Activated T-cell treated with anti-CD3 and anti-CD28 coated beads, Interleukin-2, amount 50 U/mL, for 24 hours (primary cell): Measurements from ENCODE around the gene CD300LB.
"Not testable (repeated sequence)": the region's sequence is repeated elsewhere in the genome, so short reads cannot be mapped to it uniquely, and the experiment has no call there.

Experiments
- DNase-seq: peaks from one replicate; pipeline ENCODE4 v3.0.0-alpha.2; 2020
- H3K27ac Mint-ChIP-seq: 2 replicates; pipeline ENCODE4 v1.8.0; 2020; ENCODE audit warnings: mild to moderate bottlenecking, mixed read lengths
- H3K27me3 Mint-ChIP-seq: 2 replicates; pipeline ENCODE4 v1.8.0; 2020; ENCODE audit warnings: mixed read lengths
- H3K36me3 Mint-ChIP-seq: 2 replicates; pipeline ENCODE4 v1.8.0; 2020; ENCODE audit warnings: low read depth, mixed read lengths
- H3K4me1 Mint-ChIP-seq: 2 replicates; pipeline ENCODE4 v1.8.0; 2020; ENCODE audit warnings: low read depth, mixed read lengths
- H3K4me3 Mint-ChIP-seq: 2 replicates; pipeline ENCODE4 v1.8.0; 2020; ENCODE audit warnings: mild to moderate bottlenecking, moderate library complexity, mixed read lengths
- H3K9me3 Mint-ChIP-seq: 2 replicates; pipeline ENCODE4 v1.8.0; 2020; ENCODE audit warnings: mixed read lengths

CD300LB gene

DNA sequence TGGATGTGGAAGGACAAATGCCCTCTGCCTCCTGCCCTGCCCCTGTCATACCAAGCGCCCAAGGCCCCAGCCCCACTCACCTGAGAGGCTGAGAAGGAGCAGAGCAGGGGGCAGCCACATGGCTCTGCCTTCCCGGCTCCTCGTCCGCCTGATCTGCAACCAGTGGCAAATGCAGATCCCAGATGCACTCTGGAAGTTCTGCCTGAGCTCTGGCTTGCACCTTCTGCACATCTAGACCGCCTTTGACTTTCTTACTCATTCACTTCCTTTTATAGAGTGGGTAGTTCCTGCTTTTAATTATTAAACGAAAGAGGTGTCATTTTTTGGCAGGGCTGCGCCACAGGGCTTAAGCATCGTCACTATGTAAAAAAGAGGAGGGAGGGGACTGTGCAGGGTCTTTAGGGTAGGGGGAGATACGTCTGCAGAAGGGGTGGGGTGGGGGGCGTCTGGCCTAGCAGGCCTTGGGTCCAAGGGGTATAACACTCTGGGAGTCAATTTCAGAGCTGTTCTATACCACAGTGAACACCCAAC is at the start of gene CD300LB:
CD300LB (minus strand) TSS at position 245 of the 531 bp plus-strand sequence; CDS start at position 120, 125 bp downstream.
- no peak within 1 kb of the TSS for H3K27ac Mint-ChIP-seq
- peaks cover 4% of the 10 kb centered on the region for H3K4me1 Mint-ChIP-seq
- peak; percentile 8 for DNase-seq
- no peaks in the 10 kb centered on the region for H3K36me3 Mint-ChIP-seq
- H3K4me3 Mint-ChIP-seq, result no peak within 1 kb of the TSS
- no peaks in the 10 kb centered on the region for H3K9me3 Mint-ChIP-seq
- H3K27me3 Mint-ChIP-seq, result peaks cover 45% of the 10 kb centered on the region

DNA sequence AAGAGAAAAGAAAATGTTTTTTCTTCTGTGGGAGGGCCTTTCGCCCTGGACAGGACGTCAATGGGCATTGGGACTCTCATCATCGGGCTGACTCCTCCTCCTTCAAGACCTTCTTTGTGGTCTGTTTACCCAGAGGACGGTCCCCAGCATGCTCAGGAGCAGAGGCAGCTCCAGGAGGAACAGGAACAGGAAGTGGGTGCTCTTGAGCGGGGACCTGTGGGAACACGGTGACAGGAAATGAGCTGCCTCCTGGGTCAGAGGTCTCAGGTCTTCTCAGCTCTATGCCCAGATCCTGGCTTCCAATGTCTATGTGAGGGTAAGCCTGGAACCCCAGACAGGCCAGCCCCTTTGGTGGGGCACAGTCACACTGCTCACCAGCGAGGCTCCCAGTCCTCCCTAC is 48.6 kb upstream of the CD300LB start:
- Mint-ChIP-seq H3K4me3 (no peak overlapping the region), H3K9me3 (no peaks in the 10 kb centered on the region), H3K36me3 (no peaks in the 10 kb centered on the region), H3K4me1 (peaks cover 6% of the 10 kb centered on the region), H3K27me3 (peaks cover 5% of the 10 kb centered on the region), H3K27ac (no peak overlapping the region)
- DNase-seq, result no peak

DNA sequence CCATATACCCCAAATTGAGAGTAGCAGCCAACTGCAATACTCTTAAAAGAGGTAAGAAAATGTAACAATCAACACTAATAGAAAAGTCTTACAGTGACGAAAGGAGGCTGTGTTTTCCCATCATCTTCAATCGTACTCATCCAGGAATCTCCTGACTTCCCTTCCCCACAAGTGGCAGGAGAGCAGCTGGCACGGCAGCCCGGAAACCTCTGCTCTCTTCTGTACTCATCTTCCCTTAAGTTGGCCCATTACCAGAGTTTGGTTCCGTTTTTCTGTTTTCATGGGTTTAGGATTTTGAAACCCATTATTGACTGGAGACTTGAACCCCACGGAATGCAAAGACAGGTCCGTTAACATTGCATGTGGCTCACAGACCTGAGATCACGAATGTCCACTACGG is 47.7 kb upstream of the CD300LB start:
- peaks cover 7% of the 10 kb centered on the region for H3K27me3 Mint-ChIP-seq
- no peak overlapping the region for H3K4me3 Mint-ChIP-seq
- no peak overlapping the region for H3K27ac Mint-ChIP-seq

DNA sequence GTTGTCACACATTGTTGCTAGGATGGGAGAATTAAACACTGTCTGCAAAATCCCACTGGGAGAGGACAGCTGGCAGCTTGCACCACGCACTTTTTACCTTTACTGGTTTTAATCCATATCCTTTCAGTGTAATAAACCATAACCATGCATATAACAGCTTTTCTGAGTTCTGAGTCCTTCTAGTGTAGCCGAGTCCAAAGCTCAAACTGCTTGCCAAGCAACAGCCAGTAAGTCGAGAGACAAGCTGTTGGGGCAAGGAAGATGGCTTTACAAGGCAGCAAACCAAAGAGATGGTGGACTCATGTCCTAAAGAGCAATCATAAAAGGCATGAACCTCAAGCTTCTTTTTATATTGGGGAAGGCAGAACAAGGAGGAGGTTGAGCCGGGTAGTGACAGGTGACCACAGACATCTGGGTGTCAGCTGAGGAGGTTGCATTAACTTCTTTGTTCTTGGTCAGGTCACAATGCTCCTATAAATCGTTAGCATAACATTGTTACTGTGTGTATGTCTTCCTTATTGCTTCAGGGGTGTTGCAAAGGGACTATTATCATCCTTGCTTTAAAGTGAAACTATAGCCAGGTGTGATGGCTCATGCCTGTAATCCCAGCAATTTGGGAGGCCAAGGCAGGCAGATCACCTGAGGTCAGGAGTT is 43.3 kb upstream of the CD300LB start:
- H3K27me3 Mint-ChIP-seq, result peaks cover 14% of the 10 kb centered on the region
- no peaks in the 10 kb centered on the region for H3K9me3 Mint-ChIP-seq
- H3K4me3 Mint-ChIP-seq, result no peak overlapping the region
- peaks cover 9% of the 10 kb centered on the region for H3K4me1 Mint-ChIP-seq
- no peak overlapping the region for H3K27ac Mint-ChIP-seq
- no peak for DNase-seq
- no peaks in the 10 kb centered on the region for H3K36me3 Mint-ChIP-seq

More for the DNA sequence above, 47.7 kb upstream of the CD300LB start:
- no peaks in the 10 kb centered on the region for H3K9me3 Mint-ChIP-seq
- no peaks in the 10 kb centered on the region for H3K36me3 Mint-ChIP-seq
- no peak for DNase-seq
- H3K4me1 Mint-ChIP-seq, result peaks cover 6% of the 10 kb centered on the region

DNA sequence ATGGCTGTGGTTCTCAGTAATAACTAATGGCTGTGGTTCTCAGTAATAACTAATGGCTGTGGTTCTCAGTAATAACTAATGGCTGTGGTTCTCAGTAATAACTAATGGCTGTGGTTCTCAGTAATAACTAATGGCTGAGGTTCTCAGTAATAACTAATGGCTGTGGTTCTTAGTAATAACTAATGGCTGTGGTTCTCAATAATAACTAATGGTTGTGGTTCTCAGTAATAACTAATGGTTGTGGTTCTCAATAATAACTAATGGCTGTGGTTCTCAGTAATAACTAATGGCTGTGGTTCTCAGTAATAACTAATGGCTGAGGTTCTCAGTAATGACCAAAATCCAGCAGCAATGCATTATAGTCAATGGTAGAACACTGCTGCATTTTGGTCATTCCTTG is 42.4 kb upstream of the CD300LB start:
- H3K36me3 Mint-ChIP-seq, H3K4me3 Mint-ChIP-seq: not testable (repeated sequence)

DNA sequence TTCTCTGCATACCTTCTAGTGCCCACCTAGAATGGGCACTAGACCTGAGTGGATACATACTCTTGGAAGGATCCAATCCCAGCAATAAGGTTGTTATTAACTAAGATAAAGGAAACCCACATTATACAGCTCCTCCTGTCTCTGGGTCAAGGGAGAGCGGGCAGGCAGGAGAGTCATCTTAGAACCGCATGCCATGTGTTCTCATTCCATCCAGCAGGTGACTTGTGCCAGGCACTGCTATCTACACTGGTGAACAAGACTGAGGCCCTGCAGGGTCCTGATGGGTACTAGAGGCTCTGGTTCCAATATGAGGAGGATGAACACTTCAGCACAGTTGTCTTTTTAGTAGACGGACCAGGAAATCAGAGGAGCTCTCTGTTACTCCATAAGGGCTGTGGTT is 41.9 kb upstream of the CD300LB start:
- DNase-seq, result no peak
- no peak overlapping the region for H3K27ac Mint-ChIP-seq
- no peak overlapping the region for H3K4me3 Mint-ChIP-seq
- H3K9me3 Mint-ChIP-seq, result no peaks in the 10 kb centered on the region
- no peaks in the 10 kb centered on the region for H3K36me3 Mint-ChIP-seq
- peaks cover 25% of the 10 kb centered on the region for H3K27me3 Mint-ChIP-seq
- H3K4me1 Mint-ChIP-seq, result peaks cover 19% of the 10 kb centered on the region

More for the DNA sequence above, 42.4 kb upstream of the CD300LB start:
- Mint-ChIP-seq H3K27me3 (peaks cover 20% of the 10 kb centered on the region), H3K4me1 (peaks cover 19% of the 10 kb centered on the region)
- H3K9me3 Mint-ChIP-seq, H3K27ac Mint-ChIP-seq, DNase-seq: not testable (repeated sequence)

DNA sequence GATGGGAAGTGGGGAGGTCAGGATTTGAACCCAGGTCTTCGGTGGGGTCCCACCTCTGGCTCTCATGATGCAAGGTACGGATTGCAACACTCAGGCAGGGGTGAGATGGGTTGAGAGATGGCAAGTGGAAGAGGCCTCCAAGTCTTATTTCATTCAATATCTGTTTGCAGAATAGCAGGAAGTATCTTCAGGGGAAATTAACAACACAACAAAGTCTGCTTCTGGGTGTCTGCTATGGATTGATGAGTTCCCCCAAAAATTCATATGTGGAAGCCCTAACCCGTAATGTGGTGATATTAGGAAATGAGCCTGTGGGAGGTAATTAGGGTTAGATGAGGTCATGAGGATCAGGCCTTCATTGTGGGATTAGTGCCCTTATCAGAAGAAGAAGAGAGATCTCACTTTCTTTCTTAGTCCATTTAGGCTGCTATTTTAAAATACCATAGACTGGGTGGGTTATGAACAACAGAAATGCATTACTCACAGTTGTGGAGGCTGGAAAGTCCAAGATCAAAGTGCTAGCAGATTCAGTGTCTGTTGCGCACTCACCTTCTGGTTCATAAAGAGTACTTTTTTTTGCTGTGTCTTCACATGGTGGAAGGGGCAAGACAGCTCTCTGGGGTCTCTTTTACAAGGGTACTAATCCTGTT is 40.5 kb upstream of the CD300LB start:
- Mint-ChIP-seq H3K4me1 (peaks cover 19% of the 10 kb centered on the region), H3K27ac (no peak overlapping the region), H3K36me3 (no peaks in the 10 kb centered on the region), H3K4me3 (no peak overlapping the region), H3K9me3 (no peaks in the 10 kb centered on the region), H3K27me3 (peaks cover 33% of the 10 kb centered on the region)
- DNase-seq, result no peak

DNA sequence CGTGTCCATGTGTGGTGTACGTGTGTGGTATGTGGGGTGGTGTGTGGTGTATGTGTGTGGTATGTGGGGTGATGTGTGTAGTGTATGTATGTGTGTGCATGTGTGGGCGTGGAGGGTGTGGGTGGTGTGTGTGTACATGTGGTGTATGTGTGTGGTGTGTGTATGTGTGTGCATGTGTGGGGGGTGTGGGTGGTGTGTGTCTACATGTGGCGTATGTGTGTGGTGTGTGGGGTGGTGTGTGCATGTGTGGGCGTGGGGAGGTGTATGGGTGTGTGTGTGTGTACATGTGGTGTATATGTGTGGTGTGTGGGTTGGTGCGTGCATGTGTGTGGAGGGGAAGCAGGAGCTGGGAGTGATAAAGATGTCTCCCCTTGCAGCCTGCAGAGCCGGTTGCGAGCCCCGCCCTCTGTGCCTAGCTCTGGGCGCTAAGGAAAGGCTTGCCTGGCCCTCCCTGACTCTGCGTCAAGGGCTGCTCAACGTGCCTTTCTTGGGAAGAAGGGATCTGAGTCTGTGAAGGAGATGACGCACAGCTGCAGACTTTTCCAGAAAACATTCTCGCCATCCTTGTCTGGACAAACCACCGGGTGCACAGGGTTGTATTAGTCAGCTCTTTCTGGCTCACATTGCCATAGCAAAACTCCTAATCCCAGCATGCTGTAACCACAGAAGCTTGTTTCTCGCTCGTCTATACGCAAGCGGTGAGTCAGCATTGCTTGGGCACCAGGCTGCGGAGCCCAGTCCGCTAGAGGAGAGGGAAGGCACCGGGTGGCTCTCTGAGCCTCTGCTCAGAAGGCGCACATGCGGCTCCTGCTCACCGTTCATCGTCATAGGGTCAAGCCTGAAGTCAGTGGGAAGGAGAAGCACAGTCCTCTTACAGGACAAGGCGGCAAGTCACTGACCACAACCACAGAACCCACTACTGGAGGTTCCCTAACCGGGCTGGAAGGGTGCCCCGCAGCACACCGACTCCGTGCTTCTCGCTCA is 38.0 kb upstream of the CD300LB start:
- H3K27me3 Mint-ChIP-seq, result peaks cover 35% of the 10 kb centered on the region
- no peaks in the 10 kb centered on the region for H3K9me3 Mint-ChIP-seq
- H3K27ac Mint-ChIP-seq, result no peak overlapping the region
- H3K4me1 Mint-ChIP-seq, result peaks cover 19% of the 10 kb centered on the region
- no peak for DNase-seq
- H3K4me3 Mint-ChIP-seq, result no peak overlapping the region
- no peaks in the 10 kb centered on the region for H3K36me3 Mint-ChIP-seq

DNA sequence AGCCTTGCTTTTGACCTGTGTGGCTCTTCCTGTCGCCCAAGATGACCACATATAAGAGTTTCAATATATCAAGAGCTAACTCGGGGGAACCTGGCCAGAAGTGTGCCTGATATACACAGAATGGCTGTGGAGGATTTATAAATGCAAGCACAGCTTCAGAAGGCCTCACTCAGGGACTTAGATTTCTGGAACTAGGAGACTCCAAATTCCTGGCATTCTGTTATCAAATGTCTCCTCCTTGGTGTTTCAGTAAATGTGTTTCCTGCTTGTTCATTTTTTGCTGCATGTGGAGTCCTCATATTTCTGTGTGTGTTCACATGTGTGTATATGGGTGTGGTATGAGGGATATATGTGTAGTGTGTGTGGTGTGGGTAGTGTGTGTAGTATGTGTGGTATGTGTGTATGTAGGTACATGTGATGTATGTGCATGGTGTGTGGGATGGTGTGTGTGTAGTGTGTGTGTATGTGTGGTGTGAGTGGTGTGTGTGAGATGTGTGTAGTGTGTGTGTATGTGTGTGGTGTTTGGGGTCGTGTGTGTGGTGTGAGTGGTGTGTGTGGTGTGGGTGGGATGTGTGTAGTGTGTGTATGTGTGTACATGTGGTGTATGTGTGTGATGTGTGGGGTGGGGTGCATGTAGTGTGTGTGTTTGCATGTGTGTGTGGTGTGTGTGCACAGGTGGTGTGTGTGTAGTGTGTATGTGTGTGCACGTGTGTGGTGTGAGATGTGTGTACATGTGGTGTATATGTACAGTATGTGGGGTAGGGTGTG is 37.0 kb upstream of the CD300LB start:
- H3K4me1 Mint-ChIP-seq, result peaks cover 19% of the 10 kb centered on the region

DNA sequence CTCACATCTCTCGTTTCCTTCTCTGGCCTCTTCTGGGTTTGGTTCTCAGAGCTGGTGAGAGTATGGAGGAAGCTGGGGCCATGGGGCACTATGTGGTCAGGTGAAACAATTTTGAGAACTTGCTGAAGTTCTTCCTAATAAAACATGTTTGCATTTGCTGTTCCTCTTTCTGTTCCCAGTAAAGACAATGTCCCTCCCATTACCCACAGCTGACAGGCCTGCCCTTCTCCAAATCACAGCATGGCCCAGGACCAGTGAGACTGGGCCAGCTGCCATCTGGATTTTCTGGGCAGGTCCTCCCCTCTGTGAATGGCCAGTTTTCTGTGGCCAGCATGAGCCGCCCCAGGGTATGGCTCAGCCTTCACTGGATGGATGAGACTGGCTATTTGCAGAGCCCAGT is 36.1 kb upstream of the CD300LB start, which contains the start of gene CD300H:
CD300H (minus strand) TSS at position 113 of the 400 bp plus-strand sequence.
- H3K4me3 Mint-ChIP-seq, result no peak within 1 kb of the TSS
- H3K36me3 Mint-ChIP-seq, result no peaks in the 10 kb centered on the region
- no peaks in the 10 kb centered on the region for H3K9me3 Mint-ChIP-seq
- DNase-seq, result no peak
- H3K27me3 Mint-ChIP-seq, result peaks cover 41% of the 10 kb centered on the region
- no peak within 1 kb of the TSS for H3K27ac Mint-ChIP-seq
- H3K4me1 Mint-ChIP-seq, result peaks cover 19% of the 10 kb centered on the region

More for the DNA sequence above, 37.0 kb upstream of the CD300LB start:
- Mint-ChIP-seq H3K36me3 (no peaks in the 10 kb centered on the region), H3K27ac (no peak overlapping the region), H3K4me3 (no peak overlapping the region), H3K9me3 (no peaks in the 10 kb centered on the region), H3K27me3 (peaks cover 38% of the 10 kb centered on the region)
- DNase-seq, result no peak

DNA sequence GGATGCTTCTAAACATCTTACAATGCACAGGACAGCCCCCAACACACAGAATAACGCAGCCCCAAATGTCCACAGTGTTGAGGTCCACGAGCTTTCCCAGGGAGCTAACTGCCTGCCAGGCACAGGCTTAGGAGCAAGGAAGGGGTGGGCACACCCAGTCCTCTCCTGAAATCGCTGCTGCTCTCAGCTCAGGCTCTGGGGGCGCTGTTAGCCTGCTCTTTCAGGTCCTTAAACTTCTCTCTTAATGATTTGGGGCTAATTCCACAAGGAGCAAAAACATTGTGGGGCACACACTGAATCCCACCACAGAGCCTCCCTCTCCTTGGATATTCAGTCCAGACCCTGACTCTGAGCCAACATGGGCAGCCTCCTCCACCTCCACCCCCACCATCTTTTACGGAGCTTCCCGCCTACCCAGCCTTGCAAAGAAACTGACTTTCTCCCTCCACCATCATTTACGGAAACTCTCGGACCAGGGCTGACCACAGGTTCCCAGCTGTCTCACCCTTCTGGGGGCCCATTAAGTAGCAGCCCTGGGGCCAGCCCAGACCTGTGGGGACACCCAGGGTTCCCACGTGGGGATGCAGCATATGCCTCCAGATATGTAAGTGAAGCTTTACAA is 35.0 kb upstream of the CD300LB start:
- peaks cover 13% of the 10 kb centered on the region for H3K4me1 Mint-ChIP-seq
- no peaks in the 10 kb centered on the region for H3K36me3 Mint-ChIP-seq
- no peaks in the 10 kb centered on the region for H3K9me3 Mint-ChIP-seq
- H3K27me3 Mint-ChIP-seq, result peaks cover 41% of the 10 kb centered on the region
- no peak overlapping the region for H3K4me3 Mint-ChIP-seq
- no peak overlapping the region for H3K27ac Mint-ChIP-seq
- peak; percentile 41 for DNase-seq

DNA sequence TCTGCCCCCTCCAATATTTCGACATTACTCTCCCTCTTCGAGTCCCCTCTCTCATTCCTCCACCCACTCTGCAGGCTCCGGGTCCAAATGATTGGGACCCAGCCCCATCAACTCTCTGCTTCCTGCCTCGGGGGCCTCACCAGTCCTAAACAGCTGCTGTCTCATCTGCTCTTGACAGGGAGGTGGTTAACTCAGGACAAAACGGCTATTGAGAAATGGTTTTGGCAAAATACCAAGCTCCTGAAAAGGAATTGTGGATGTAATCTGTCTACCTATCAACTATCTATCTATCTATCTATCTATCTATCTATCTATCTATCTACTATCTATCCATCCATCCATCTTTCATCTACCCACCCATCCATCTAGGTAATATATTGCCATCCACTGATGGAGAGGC is 33.9 kb upstream of the CD300LB start:
- Mint-ChIP-seq H3K27ac (no peak overlapping the region), H3K4me3 (no peak overlapping the region), H3K36me3 (no peaks in the 10 kb centered on the region), H3K27me3 (peaks cover 37% of the 10 kb centered on the region), H3K9me3 (no peaks in the 10 kb centered on the region), H3K4me1 (peaks cover 13% of the 10 kb centered on the region)
- DNase-seq, result no peak

DNA sequence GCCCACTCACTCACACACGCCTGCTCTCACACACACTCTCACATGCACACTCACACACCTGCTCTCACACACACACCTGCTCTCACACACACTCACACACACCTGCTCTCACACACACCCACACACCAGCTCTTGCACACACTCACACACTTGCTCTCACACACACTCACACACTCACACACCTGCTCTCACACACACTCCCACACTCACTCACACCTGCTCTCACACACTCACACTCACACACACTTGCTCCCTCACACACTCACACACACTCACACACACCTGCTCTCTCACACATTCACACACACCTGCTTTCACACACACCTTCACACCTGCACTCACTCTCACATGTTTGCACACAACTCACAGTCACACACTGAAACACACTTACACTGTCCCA is 32.1 kb upstream of the CD300LB start:
- Mint-ChIP-seq H3K4me3 (no peak overlapping the region), H3K36me3 (no peaks in the 10 kb centered on the region), H3K27ac (no peak overlapping the region), H3K9me3 (no peaks in the 10 kb centered on the region), H3K4me1 (peaks cover 8% of the 10 kb centered on the region), H3K27me3 (peaks cover 24% of the 10 kb centered on the region)
- no peak for DNase-seq
